HepG2 (cell line): ENCODE measurements around the gene GPR62. TPM values are rescaled to one million over a fixed set of nuclear protein-coding genes. Genes with fewer than 3 reads are reported as not detected.

Source experiments
- ATRX ChIP-seq: sonication (generic); formaldehyde crosslinking; IDR thresholded peaks from 2 replicates; pipeline ENCODE4 v1.4.0; 2020; ENCODE audit warnings: missing genetic modification reagents, borderline replicate concordance
- CCAR2 ChIP-seq: fragments of 200-400 bp; formaldehyde crosslinking; optimal IDR thresholded peaks from 2 replicates; pipeline ENCODE3; 2018; ENCODE audit warnings: low read depth, mild to moderate bottlenecking, low read length, moderate library complexity
- FOSL2 ChIP-seq: sonication (generic); formaldehyde crosslinking; IDR thresholded peaks from 2 replicates; pipeline ENCODE4 v1.4.0; 2020; ENCODE audit warnings: missing genetic modification reagents
- GTF2F1 ChIP-seq: fragments of 150-350 bp; IDR thresholded peaks from 2 replicates; pipeline ENCODE4 v1.6.1; 2014; ENCODE audit warnings: low read length
- GTF3A ChIP-seq: sonication (generic); formaldehyde crosslinking; conservative IDR thresholded peaks from 2 replicates; pipeline ENCODE4 v1.4.0; 2020; ENCODE audit warnings: mild to moderate bottlenecking, missing genetic modification reagents
- JUN ChIP-seq: sonication (generic); formaldehyde crosslinking; IDR thresholded peaks from 2 replicates; pipeline ENCODE4 v1.4.0; 2020; ENCODE audit warnings: mild to moderate bottlenecking, missing genetic modification reagents
- KMT2B ChIP-seq: IDR thresholded peaks from 2 replicates; pipeline ENCODE4 v1.6.1; 2016; ENCODE audit warnings: missing genetic modification reagents, missing compliant biosample characterization
- MAFF ChIP-seq: IDR thresholded peaks from 2 replicates; pipeline ENCODE4 v1.6.1; 2011; ENCODE audit warnings: low read depth, low read length, improper control_type of control experiment
- MAZ ChIP-seq, 2 experiments: sonication (generic) in 1 of 2; formaldehyde crosslinking in 1 of 2; IDR thresholded peaks; 2 replicates each; pipeline versions ENCODE4 v1.5.0 to v1.6.1; 2012 to 2020; ENCODE audit warnings: low read depth in 2 of 2, mild to moderate bottlenecking in 2 of 2, borderline replicate concordance in 1 of 2, improper control_type of control experiment in 1 of 2, low read length in 1 of 2, missing genetic modification reagents in 1 of 2, moderate library complexity in 1 of 2
- MXD4 ChIP-seq: IDR thresholded peaks from 2 replicates; pipeline ENCODE4 v1.6.1; 2016; ENCODE audit warnings: mild to moderate bottlenecking, missing biosample characterization, missing genetic modification reagents
- RBM39 ChIP-seq: fragments of 200-400 bp; formaldehyde crosslinking; IDR thresholded peaks from one replicate; pipeline ENCODE4 v1.6.1; 2018; ENCODE audit warnings: antibody characterized with exemption, mild to moderate bottlenecking, low read depth, low read length; ENCODE audit not compliant: poor library complexity, severe bottlenecking
- RNF2 ChIP-seq: fragments of 450-650 bp; conservative IDR thresholded peaks from 2 replicates; pipeline ENCODE4 v1.6.1; 2016; ENCODE audit warnings: low read depth
- SSRP1 ChIP-seq: IDR thresholded peaks from 2 replicates; pipeline ENCODE4 v1.6.1; 2016; ENCODE audit warnings: control low read depth
- TFDP1 ChIP-seq: IDR thresholded peaks from 2 replicates; pipeline ENCODE4 v1.6.1; 2016; ENCODE audit warnings: missing compliant biosample characterization, missing genetic modification reagents, borderline replicate concordance
- ZEB1 ChIP-seq: IDR thresholded peaks from 2 replicates; pipeline ENCODE4 v1.6.1; 2012; ENCODE audit warnings: mild to moderate bottlenecking, low read depth, inconsistent platforms; ENCODE audit not compliant: insufficient replicate concordance
- ZFX ChIP-seq: sonication (generic); formaldehyde crosslinking; IDR thresholded peaks from 2 replicates; pipeline ENCODE4 v1.4.0; 2020; ENCODE audit warnings: mild to moderate bottlenecking, low read depth, missing genetic modification reagents, moderate library complexity
- ZNF225 ChIP-seq: sonication (generic); formaldehyde crosslinking; IDR thresholded peaks from 2 replicates; pipeline ENCODE4 v1.4.0; 2020; ENCODE audit warnings: mild to moderate bottlenecking, missing genetic modification reagents
- ZNF543 ChIP-seq: sonication (generic); formaldehyde crosslinking; IDR thresholded peaks from 2 replicates; pipeline ENCODE4 v1.4.0; 2020; ENCODE audit warnings: mild to moderate bottlenecking, missing genetic modification reagents
- ZNF563 ChIP-seq: sonication (generic); formaldehyde crosslinking; IDR thresholded peaks from 2 replicates; pipeline ENCODE4 v1.8.0; 2022; ENCODE audit warnings: mild to moderate bottlenecking, moderate library complexity, missing genetic modification reagents
- ZNF672 ChIP-seq: sonication (generic); formaldehyde crosslinking; IDR thresholded peaks from 2 replicates; pipeline ENCODE4 v1.8.1; 2022; ENCODE audit warnings: missing genetic modification reagents
- ZNF776 ChIP-seq: sonication (generic); formaldehyde crosslinking; IDR thresholded peaks from 2 replicates; pipeline ENCODE4 v1.4.0; 2020; ENCODE audit warnings: mild to moderate bottlenecking, missing genetic modification reagents
- polyA plus RNA-seq, 8 experiments: library from polyadenylated mRNA; depleted of rRNA in 3 of 8; stranded (reverse) in 7 of 8; unstranded in 1 of 8; fragments of >200 nt; fragmentation: Illumina TruSeq in 4 of 8; extraction: Trizol in 4 of 8; gene quantifications; 2 replicates each; pipeline versions ENCODE4 v1.2.1 to v1.2.3, GENCODE V29; 2011 to 2016; ENCODE audit warnings: low read depth in 4 of 8, missing spikeins in 1 of 8, mixed read lengths in 1 of 8; ENCODE audit not compliant: insufficient read depth in 1 of 8
- total RNA-seq, 5 experiments: library from RNA; depleted of rRNA; stranded (reverse); fragments of >200 nt; fragmentation: Illumina TruSeq; extraction: Trizol; gene quantifications; 2 replicates each; pipeline ENCODE4 v1.2.3, GENCODE V29; 2016; ENCODE audit warnings: low read depth in 1 of 5
- TF ChIP-seq, protein P1 (sequence below): IDR thresholded peaks from 2 replicates; pipeline ENCODE4 v1.6.1; 2016; ENCODE audit warnings: low read depth, missing genetic modification reagents, missing compliant biosample characterization
- TF ChIP-seq, protein P2 (sequence below): conservative IDR thresholded peaks from 2 replicates; pipeline ENCODE4 v1.6.1; 2018; ENCODE audit warnings: missing genetic modification reagents

The GPR62 gene
- total and polyA plus RNA-seq, 2 of the 13 experiments (the other 11 are each of a cell fraction or from before 2014, with no cell fraction given): not detected

GRCh38 chr3:52001443-52001974 lies 46.3 kb downstream of the GPR62 start (continued):
- TF ChIP-seq, protein P1, sequence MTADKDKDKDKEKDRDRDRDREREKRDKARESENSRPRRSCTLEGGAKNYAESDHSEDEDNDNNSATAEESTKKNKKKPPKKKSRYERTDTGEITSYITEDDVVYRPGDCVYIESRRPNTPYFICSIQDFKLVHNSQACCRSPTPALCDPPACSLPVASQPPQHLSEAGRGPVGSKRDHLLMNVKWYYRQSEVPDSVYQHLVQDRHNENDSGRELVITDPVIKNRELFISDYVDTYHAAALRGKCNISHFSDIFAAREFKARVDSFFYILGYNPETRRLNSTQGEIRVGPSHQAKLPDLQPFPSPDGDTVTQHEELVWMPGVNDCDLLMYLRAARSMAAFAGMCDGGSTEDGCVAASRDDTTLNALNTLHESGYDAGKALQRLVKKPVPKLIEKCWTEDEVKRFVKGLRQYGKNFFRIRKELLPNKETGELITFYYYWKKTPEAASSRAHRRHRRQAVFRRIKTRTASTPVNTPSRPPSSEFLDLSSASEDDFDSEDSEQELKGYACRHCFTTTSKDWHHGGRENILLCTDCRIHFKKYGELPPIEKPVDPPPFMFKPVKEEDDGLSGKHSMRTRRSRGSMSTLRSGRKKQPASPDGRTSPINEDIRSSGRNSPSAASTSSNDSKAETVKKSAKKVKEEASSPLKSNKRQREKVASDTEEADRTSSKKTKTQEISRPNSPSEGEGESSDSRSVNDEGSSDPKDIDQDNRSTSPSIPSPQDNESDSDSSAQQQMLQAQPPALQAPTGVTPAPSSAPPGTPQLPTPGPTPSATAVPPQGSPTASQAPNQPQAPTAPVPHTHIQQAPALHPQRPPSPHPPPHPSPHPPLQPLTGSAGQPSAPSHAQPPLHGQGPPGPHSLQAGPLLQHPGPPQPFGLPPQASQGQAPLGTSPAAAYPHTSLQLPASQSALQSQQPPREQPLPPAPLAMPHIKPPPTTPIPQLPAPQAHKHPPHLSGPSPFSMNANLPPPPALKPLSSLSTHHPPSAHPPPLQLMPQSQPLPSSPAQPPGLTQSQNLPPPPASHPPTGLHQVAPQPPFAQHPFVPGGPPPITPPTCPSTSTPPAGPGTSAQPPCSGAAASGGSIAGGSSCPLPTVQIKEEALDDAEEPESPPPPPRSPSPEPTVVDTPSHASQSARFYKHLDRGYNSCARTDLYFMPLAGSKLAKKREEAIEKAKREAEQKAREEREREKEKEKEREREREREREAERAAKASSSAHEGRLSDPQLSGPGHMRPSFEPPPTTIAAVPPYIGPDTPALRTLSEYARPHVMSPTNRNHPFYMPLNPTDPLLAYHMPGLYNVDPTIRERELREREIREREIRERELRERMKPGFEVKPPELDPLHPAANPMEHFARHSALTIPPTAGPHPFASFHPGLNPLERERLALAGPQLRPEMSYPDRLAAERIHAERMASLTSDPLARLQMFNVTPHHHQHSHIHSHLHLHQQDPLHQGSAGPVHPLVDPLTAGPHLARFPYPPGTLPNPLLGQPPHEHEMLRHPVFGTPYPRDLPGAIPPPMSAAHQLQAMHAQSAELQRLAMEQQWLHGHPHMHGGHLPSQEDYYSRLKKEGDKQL (CRISPR knock-in tag): no peak
- TF ChIP-seq GTF3A (CRISPR knock-in tag): 0 out of 2 replicates have a peak, but pooled peaks have one; percentile 61
- peak; percentile 57 for TF ChIP-seq FOSL2 (CRISPR knock-in tag)
- TF ChIP-seq ZEB1: no peak
- no peak for TF ChIP-seq ZNF672 (CRISPR knock-in tag)
- TF ChIP-seq ZNF225: no peak
- TF ChIP-seq, protein P2, sequence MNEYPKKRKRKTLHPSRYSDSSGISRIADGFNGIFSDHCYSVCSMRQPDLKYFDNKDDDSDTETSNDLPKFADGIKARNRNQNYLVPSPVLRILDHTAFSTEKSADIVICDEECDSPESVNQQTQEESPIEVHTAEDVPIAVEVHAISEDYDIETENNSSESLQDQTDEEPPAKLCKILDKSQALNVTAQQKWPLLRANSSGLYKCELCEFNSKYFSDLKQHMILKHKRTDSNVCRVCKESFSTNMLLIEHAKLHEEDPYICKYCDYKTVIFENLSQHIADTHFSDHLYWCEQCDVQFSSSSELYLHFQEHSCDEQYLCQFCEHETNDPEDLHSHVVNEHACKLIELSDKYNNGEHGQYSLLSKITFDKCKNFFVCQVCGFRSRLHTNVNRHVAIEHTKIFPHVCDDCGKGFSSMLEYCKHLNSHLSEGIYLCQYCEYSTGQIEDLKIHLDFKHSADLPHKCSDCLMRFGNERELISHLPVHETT: no peak
- TF ChIP-seq MXD4 (CRISPR knock-in tag): 0 out of 2 replicates have a peak, but pooled peaks have one; percentile 39
- TF ChIP-seq GTF2F1: no peak
- TF ChIP-seq RBM39: peak; percentile 40
- no peak for TF ChIP-seq RNF2
- TF ChIP-seq ZNF776 (CRISPR knock-in tag): no peak
- TF ChIP-seq CCAR2: no peak
- peak; percentile 45; the same call in 1 of the 2 replicates for TF ChIP-seq TFDP1
- TF ChIP-seq JUN (CRISPR knock-in tag): no peak
- no peak for TF ChIP-seq SSRP1 (CRISPR knock-in tag)
- TF ChIP-seq MAFF: no peak
- peak; percentile 43; the same call in 1 of the 2 replicates for TF ChIP-seq KMT2B
- TF ChIP-seq ZNF543 (CRISPR knock-in tag): no peak
- peak; percentile 58; the same call in 1 of the 2 replicates for TF ChIP-seq MAZ (IDR thresholded peaks at IDR 0.05; ENCODE audit: borderline replicate concordance, low read depth, low read length)
- TF ChIP-seq MAZ (CRISPR knock-in tag; IDR thresholded peaks at IDR 0.05; ENCODE audit: low read depth): 0 out of 2 replicates have a peak, but pooled peaks have one; percentile 46
- no peak for TF ChIP-seq ATRX (CRISPR knock-in tag)
- no peak for TF ChIP-seq ZNF563 (CRISPR knock-in tag)
- TF ChIP-seq ZFX: peak; percentile 71
